Stimulated activated CD8-positive, alpha-beta memory T cell treated with anti-CD3 and anti-CD28 coated beads, Interleukin-4, amount 100 ng/mL, for 24 hours (primary cell): ENCODE results near the gene GNA14.
"Not testable (repeated sequence)": the region's sequence is repeated elsewhere in the genome, so short reads cannot be mapped to it uniquely, and the experiment has no call there.

Experiments
- DNase-seq: peaks from one replicate; pipeline ENCODE4 v3.0.0-alpha.2; 2020; ENCODE audit warnings: low read depth

GNA14 gene

GRCh38 chr9:77643871-77644270 lies 4.3 kb downstream of the GNA14 start:
- DNase-seq: no peak

GRCh38 chr9:77640741-77641580 lies 7.2 kb downstream of the GNA14 start:
- DNase-seq: no peak

- no peak for DNase-seq
Observed at GRCh38 chr9:77632652-77633051, 15.5 kb downstream of the GNA14 start.

- not testable (repeated sequence) for DNase-seq
Observed at GRCh38 chr9:77628864-77629263, 19.3 kb downstream of the GNA14 start.

- DNase-seq: no peak
Observed at GRCh38 chr9:77616191-77616590, 31.9 kb downstream of the GNA14 start.

- no peak for DNase-seq
Observed at GRCh38 chr9:77614645-77615044, 33.5 kb downstream of the GNA14 start.

- DNase-seq: no peak
Observed at GRCh38 chr9:77606526-77606925, 41.6 kb downstream of the GNA14 start.

GRCh38 chr9:77605449-77606220 lies 42.5 kb downstream of the GNA14 start:
- no peak for DNase-seq

GRCh38 chr9:77604316-77604715 lies 43.8 kb downstream of the GNA14 start:
- DNase-seq: no peak

GRCh38 chr9:77602852-77603251 lies 45.3 kb downstream of the GNA14 start:
- DNase-seq: no peak

GRCh38 chr9:77601476-77602099 lies 46.5 kb downstream of the GNA14 start:
- no peak for DNase-seq

- no peak for DNase-seq
Observed at GRCh38 chr9:77600810-77601209, 47.3 kb downstream of the GNA14 start.

- no peak for DNase-seq
Observed at GRCh38 chr9:77599492-77599891, 48.6 kb downstream of the GNA14 start.

- no peak for DNase-seq
Observed at GRCh38 chr9:77598991-77599390, 49.1 kb downstream of the GNA14 start.

- no peak for DNase-seq
Observed at GRCh38 chr9:77598524-77598923, 49.6 kb downstream of the GNA14 start.

GRCh38 chr9:77597057-77597456 lies 51.1 kb downstream of the GNA14 start:
- no peak for DNase-seq

GRCh38 chr9:77595426-77596095 lies 52.6 kb downstream of the GNA14 start:
- no peak for DNase-seq

- DNase-seq: no peak
Observed at GRCh38 chr9:77594963-77595362, 53.2 kb downstream of the GNA14 start.

GRCh38 chr9:77593528-77593927 lies 54.6 kb downstream of the GNA14 start:
- DNase-seq: no peak

- DNase-seq: no peak
Observed at GRCh38 chr9:77592476-77592875, 55.6 kb downstream of the GNA14 start.

GRCh38 chr9:77589046-77589795 lies 58.9 kb downstream of the GNA14 start:
- DNase-seq: no peak
